Progenitor cell of endocrine pancreas (in vitro differentiated cells): ENCODE data around the gene LGALS3. TPM values are rescaled to one million over a fixed set of nuclear protein-coding genes. Genes with fewer than 3 reads are reported as not detected.

Experiments used
- DNase-seq: peaks from one replicate; pipeline ENCODE4 v3.0.0; 2021; ENCODE audit warnings: low spot score; ENCODE audit not compliant: unreplicated experiment
- H3K27ac Mint-ChIP-seq: 2 replicates; pipeline ENCODE4 v1.8.0; 2021; ENCODE audit warnings: mild to moderate bottlenecking, moderate library complexity, mixed read lengths
- H3K27me3 Mint-ChIP-seq: 2 replicates; pipeline ENCODE4 v1.8.0; 2021; ENCODE audit warnings: mixed read lengths
- H3K36me3 Mint-ChIP-seq: 2 replicates; pipeline ENCODE4 v1.8.0; 2022; ENCODE audit warnings: mixed read lengths; ENCODE audit not compliant: insufficient read depth
- H3K4me1 Mint-ChIP-seq: 2 replicates; pipeline ENCODE4 v1.8.0; 2021; ENCODE audit warnings: low read depth, mixed read lengths
- H3K4me3 Mint-ChIP-seq: 2 replicates; pipeline ENCODE4 v1.8.0; 2021; ENCODE audit warnings: low read depth, mild to moderate bottlenecking, moderate library complexity, mixed read lengths
- H3K9me3 Mint-ChIP-seq: 2 replicates; pipeline ENCODE4 v1.8.0; 2021; ENCODE audit warnings: low read depth, mixed read lengths
- total RNA-seq: library from RNA; stranded (reverse); gene quantifications from 2 replicates; pipeline ENCODE4 v1.2.1, GENCODE V29; 2021
- TF ChIP-seq, protein P1 (sequence below): fragments of 200-600 bp; sonication (generic); IDR thresholded peaks from one replicate; pipeline ENCODE4 v1.5.0; 2021; ENCODE audit warnings: antibody characterized with exemption, mild to moderate bottlenecking; ENCODE audit not compliant: unreplicated experiment

The LGALS3 gene
- total RNA-seq, 1 donor from 2014 or later, result 27.0 TPM

DNA sequence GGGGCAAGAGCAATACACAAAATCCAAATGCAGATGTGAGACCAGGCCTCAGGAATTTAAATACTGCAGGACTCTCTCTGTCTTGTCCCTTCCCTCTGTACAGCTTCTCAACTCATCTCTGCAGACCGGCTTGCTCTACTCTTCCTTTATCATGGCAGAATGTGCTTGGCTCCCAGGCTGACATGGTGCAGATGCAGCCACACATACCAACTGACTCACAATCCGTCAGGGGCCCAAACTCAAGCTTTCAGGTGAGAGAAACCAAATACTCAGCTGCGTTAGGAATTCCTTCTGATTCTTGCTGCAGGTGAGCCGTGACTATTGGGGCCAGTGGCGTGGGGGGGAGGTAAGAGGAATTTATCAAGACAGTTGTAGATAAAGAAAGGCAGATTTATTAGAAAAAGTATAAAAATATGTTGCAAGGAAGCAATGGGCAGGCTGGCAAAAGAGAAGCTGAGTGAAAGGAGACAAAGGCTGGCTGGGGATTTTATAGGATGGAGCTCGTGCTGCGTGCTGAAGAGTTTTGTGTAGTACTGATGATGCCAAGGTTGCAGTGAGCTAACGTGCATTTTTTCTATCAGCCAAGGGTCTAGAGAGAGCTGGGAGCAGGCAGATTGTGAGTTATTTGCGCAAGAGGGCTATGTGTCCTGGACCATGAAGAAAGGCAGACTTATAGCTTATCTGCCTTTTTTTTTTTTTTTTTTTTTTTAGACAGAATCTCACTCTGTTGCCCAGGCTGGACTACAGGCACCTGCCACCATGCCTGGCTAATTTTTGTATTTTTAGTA is 5.0 kb upstream of the LGALS3 start:
- no peaks in the 10 kb centered on the region for H3K36me3 Mint-ChIP-seq
- no peak for DNase-seq
- no peaks in the 10 kb centered on the region for H3K9me3 Mint-ChIP-seq
- TF ChIP-seq, protein P1, sequence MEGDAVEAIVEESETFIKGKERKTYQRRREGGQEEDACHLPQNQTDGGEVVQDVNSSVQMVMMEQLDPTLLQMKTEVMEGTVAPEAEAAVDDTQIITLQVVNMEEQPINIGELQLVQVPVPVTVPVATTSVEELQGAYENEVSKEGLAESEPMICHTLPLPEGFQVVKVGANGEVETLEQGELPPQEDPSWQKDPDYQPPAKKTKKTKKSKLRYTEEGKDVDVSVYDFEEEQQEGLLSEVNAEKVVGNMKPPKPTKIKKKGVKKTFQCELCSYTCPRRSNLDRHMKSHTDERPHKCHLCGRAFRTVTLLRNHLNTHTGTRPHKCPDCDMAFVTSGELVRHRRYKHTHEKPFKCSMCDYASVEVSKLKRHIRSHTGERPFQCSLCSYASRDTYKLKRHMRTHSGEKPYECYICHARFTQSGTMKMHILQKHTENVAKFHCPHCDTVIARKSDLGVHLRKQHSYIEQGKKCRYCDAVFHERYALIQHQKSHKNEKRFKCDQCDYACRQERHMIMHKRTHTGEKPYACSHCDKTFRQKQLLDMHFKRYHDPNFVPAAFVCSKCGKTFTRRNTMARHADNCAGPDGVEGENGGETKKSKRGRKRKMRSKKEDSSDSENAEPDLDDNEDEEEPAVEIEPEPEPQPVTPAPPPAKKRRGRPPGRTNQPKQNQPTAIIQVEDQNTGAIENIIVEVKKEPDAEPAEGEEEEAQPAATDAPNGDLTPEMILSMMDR, result no peak
- H3K4me1 Mint-ChIP-seq, result peaks cover 35% of the 10 kb centered on the region
- H3K27ac Mint-ChIP-seq, result no peak overlapping the region
- H3K4me3 Mint-ChIP-seq, result no peak overlapping the region
- peaks cover 13% of the 10 kb centered on the region for H3K27me3 Mint-ChIP-seq

GRCh38 chr14:55124774-55125386 is 4.2 kb upstream of the LGALS3 start:
- Mint-ChIP-seq H3K4me3 (no peak overlapping the region), H3K27me3 (peaks cover 13% of the 10 kb centered on the region), H3K27ac (no peak overlapping the region), H3K4me1 (peaks cover 35% of the 10 kb centered on the region), H3K36me3 (no peaks in the 10 kb centered on the region), H3K9me3 (no peaks in the 10 kb centered on the region)
- TF ChIP-seq, protein P1, result no peak
- no peak for DNase-seq

- H3K27ac Mint-ChIP-seq, result no peak overlapping the region
- H3K36me3 Mint-ChIP-seq, result no peaks in the 10 kb centered on the region
- no peaks in the 10 kb centered on the region for H3K9me3 Mint-ChIP-seq
- peaks cover 14% of the 10 kb centered on the region for H3K27me3 Mint-ChIP-seq
- no peak overlapping the region for H3K4me3 Mint-ChIP-seq
- peaks cover 38% of the 10 kb centered on the region for H3K4me1 Mint-ChIP-seq
- no peak for DNase-seq
- TF ChIP-seq, protein P1, result no peak
These were observed 3.6 kb upstream of the LGALS3 start for GRCh38 chr14:55125403-55125802.

DNA sequence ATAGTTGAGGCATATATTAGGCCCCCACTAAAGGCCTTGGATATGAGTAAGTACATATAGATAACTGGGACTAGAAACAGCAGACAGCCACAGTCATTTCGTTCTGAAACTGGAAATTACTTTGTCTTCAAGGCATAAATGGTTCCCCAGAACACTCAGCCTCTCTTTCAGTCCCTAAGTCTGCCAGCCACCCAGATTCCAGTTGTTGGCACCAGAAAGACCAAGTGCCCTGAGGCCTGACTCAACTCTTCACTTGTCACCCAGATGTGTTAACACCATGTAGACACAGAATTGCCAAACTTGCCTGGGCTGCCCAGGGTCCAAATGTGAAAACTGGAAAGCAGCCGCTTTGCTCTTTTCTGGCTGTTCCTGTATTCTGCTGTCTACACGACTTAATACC is 3.0 kb upstream of the LGALS3 start:
- no peaks in the 10 kb centered on the region for H3K36me3 Mint-ChIP-seq
- peak overlapping the region; percentile 34 for H3K27ac Mint-ChIP-seq
- TF ChIP-seq, protein P1, result no peak
- H3K4me3 Mint-ChIP-seq, result no peak overlapping the region
- H3K4me1 Mint-ChIP-seq, result peaks cover 37% of the 10 kb centered on the region
- peaks cover 17% of the 10 kb centered on the region for H3K27me3 Mint-ChIP-seq
- no peaks in the 10 kb centered on the region for H3K9me3 Mint-ChIP-seq
- no peak for DNase-seq

GRCh38 chr14:55126932-55127459 is 2.1 kb upstream of the LGALS3 start:
- TF ChIP-seq, protein P1, result no peak
- peak overlapping the region; percentile 5 for H3K27ac Mint-ChIP-seq
- H3K4me1 Mint-ChIP-seq, result peaks cover 32% of the 10 kb centered on the region
- H3K4me3 Mint-ChIP-seq, result no peak overlapping the region
- DNase-seq, result no peak
- no peaks in the 10 kb centered on the region for H3K9me3 Mint-ChIP-seq
- H3K27me3 Mint-ChIP-seq, result peaks cover 25% of the 10 kb centered on the region
- H3K36me3 Mint-ChIP-seq, result no peaks in the 10 kb centered on the region
